Measurements from ENCODE around the gene OR2K2. TPM values are rescaled to one million over a fixed set of nuclear protein-coding genes. Genes with fewer than 3 reads are reported as not detected.

OR2K2 gene
- total and polyA plus RNA-seq, 2 donors (not counting 3 experiments of a cell fraction or from before 2014, with no cell fraction given) = not detected

DNA sequence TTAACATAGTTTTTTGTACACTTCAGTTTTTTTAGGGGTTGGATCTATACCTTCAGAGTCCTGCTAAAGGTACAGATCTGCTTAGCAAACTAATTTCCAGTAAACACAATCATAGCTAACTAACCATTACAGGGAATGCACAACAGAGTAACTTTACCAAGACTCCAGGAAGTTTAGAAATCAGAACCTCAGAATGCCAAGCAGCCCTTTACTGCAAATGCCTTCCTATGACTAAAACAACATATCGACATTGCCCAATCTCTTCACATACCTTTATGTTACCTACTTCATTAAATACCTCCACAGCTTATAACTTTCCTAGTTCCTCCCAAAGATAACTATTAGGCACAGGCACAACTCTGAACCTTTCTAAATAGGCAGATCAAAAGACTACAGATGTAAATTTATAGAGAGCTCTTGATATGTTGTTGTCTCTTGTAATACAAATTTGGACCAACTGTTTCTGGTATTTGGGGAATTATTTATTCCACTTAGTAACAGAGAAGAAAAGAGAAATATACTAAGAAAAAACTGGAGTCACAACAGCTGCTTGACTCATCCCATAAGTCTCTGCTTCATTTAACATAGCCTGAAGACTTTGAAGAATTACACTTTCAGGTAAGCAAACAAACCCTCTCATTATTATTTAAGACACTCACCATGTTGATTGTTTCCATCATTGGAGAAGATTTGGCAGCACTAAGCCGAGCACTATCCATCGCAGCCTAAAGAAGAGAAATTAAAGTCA lies 46.0 kb upstream of the OR2K2 start:
- no peaks in the 10 kb centered on the region for H3K9me1 ChIP-seq (replicated peaks; ENCODE audit: control insufficient read depth, extremely low read depth, insufficient read depth, low read length)
- BruUV-seq (replicated peaks) = no TSS peak
- ChIA-PET POLR2A (no interaction called here), CTCF (no interaction called here)
- H3K27me3 ChIP-seq (ENCODE audit: control insufficient read depth in 2 of 2, insufficient read depth in 2 of 2, low read length in 2 of 2) = no peaks in the 10 kb centered on the region
- no peaks in the 10 kb centered on the region for H3K4me1 ChIP-seq (ENCODE audit: control insufficient read depth, extremely low read depth, insufficient read depth, low read length)
- no peaks in the 10 kb centered on the region for H4K20me1 ChIP-seq (replicated peaks; ENCODE audit: control insufficient read depth, extremely low read depth, insufficient read depth, low read length)
- DNase-seq (ENCODE audit: low read depth, low spot score) = no peak
- no peak overlapping the region for H3K9ac ChIP-seq (replicated peaks; ENCODE audit: extremely low read depth, insufficient read depth, low read length)
- H3K4me2 ChIP-seq (ENCODE audit: insufficient read depth, low read length) = no peak overlapping the region
- no peak for TF ChIP-seq MYC (IDR thresholded peaks at IDR 0.05; ENCODE audit: low read depth, low read length)
- no peak overlapping the region for H3K27ac ChIP-seq (ENCODE audit: insufficient read depth, low read depth, low read length)
- H3K9me3 ChIP-seq (replicated peaks; ENCODE audit: control insufficient read depth, insufficient read depth, low read length) = no peaks in the 10 kb centered on the region
- H3K4me3 ChIP-seq (replicated peaks in 1 of 3; ENCODE audit: insufficient read depth in 1 of 3, low read depth in 1 of 3, low read length in 3 of 3) = no peak overlapping the region
- no peak overlapping the region for H2AFZ ChIP-seq (ENCODE audit: low read depth, low read length)
- H3K36me3 ChIP-seq (ENCODE audit: control insufficient read depth in 2 of 2, extremely low read depth in 1 of 2, insufficient read depth in 2 of 2, low read length in 2 of 2) = peaks cover 6 to 25% of the 10 kb centered on the region in 2 experiments
- no peak for FAIRE-seq
- intact Hi-C loops (cut with micrococcal nuclease) (no loop called here), dilution Hi-C loops (cut with MboI; ENCODE audit: extremely low pct_ligation_motif_present, low sequenced_read_pairs) (no loop called here)
- H3K79me2 ChIP-seq (ENCODE audit: control insufficient read depth, insufficient read depth, low read length) = no peaks in the 10 kb centered on the region

- ChIA-PET CTCF (no interaction called here), POLR2A (no interaction called here)
- no peaks in the 10 kb centered on the region for H4K20me1 ChIP-seq (replicated peaks; ENCODE audit: control insufficient read depth, extremely low read depth, insufficient read depth, low read length)
- no peaks in the 10 kb centered on the region for H3K9me3 ChIP-seq (replicated peaks; ENCODE audit: control insufficient read depth, insufficient read depth, low read length)
- no peak overlapping the region for H3K4me3 ChIP-seq (replicated peaks in 1 of 3; ENCODE audit: insufficient read depth in 1 of 3, low read depth in 1 of 3, low read length in 3 of 3)
- no peak for TF ChIP-seq POLR2A (IDR thresholded peaks at IDR 0.05; ENCODE audit: low read depth, low read length)
- no peak for TF ChIP-seq EZH2 (IDR thresholded peaks at IDR 0.05; ENCODE audit: borderline replicate concordance, low read depth, low read length, severe bottlenecking)
- TF ChIP-seq JUN (IDR thresholded peaks at IDR 0.05; ENCODE audit: borderline replicate concordance, insufficient read depth, insufficient read length, low read depth) = no peak
- intact Hi-C loops (cut with micrococcal nuclease) (no loop called here), dilution Hi-C loops (cut with MboI; ENCODE audit: extremely low pct_ligation_motif_present, low sequenced_read_pairs) (no loop called here)
- no peak overlapping the region for H3K27ac ChIP-seq (ENCODE audit: insufficient read depth, low read depth, low read length)
- no peaks in the 10 kb centered on the region for H3K4me1 ChIP-seq (ENCODE audit: control insufficient read depth, extremely low read depth, insufficient read depth, low read length)
- no peak overlapping the region for H3K4me2 ChIP-seq (ENCODE audit: insufficient read depth, low read length)
- H3K36me3 ChIP-seq (ENCODE audit: control insufficient read depth in 2 of 2, extremely low read depth in 1 of 2, insufficient read depth in 2 of 2, low read length in 2 of 2) = peaks cover 6 to 33% of the 10 kb centered on the region in 2 experiments
- H3K9ac ChIP-seq (replicated peaks; ENCODE audit: extremely low read depth, insufficient read depth, low read length) = no peak overlapping the region
- H3K79me2 ChIP-seq (ENCODE audit: control insufficient read depth, insufficient read depth, low read length) = no peaks in the 10 kb centered on the region
- DNase-seq (ENCODE audit: low read depth, low spot score) (no peak), FAIRE-seq (no peak)
- BruUV-seq (replicated peaks) = no TSS peak
- H3K9me1 ChIP-seq (replicated peaks; ENCODE audit: control insufficient read depth, extremely low read depth, insufficient read depth, low read length) = no peaks in the 10 kb centered on the region
- no peaks in the 10 kb centered on the region for H3K27me3 ChIP-seq (ENCODE audit: control insufficient read depth in 2 of 2, insufficient read depth in 2 of 2, low read length in 2 of 2)
- H2AFZ ChIP-seq (ENCODE audit: low read depth, low read length) = no peak overlapping the region
Observed at GRCh38 chr9:111375062-111375461, 45.0 kb upstream of the OR2K2 start.
